ENCODE results near the gene EDC4. TPM values are rescaled to one million over a fixed set of nuclear protein-coding genes. Genes with fewer than 3 reads are reported as not detected.

Gene EDC4
- total and polyA plus RNA-seq, 2 experiments from 2014 or later: 39.6 to 98.5 TPM

DNA sequence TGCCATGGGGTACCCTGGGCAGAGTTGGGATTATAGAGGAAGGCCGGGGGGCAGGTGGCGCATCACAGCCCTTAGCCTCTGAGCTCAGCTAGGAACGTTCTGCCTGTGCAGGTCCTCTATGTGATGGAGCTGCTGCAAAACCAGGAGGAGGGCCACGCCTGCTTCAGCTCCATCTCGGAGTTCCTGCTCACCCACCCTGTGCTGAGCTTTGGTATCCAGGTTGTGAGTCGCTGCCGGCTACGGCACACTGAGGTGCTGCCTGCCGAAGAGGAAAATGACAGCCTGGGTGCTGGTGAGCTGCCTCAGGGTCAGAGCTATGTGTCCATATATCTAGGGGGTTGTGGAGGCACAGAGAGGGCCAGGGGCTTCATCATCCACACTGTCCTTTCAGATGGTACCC lies 6.0 kb downstream of the EDC4 start (continued):
- TF ChIP-seq EZH2 (IDR thresholded peaks at IDR 0.05; ENCODE audit: low read depth, unreplicated experiment) (no peak), STAT1 (IDR thresholded peaks at IDR 0.05; ENCODE audit: unreplicated experiment) (no peak)

DNA sequence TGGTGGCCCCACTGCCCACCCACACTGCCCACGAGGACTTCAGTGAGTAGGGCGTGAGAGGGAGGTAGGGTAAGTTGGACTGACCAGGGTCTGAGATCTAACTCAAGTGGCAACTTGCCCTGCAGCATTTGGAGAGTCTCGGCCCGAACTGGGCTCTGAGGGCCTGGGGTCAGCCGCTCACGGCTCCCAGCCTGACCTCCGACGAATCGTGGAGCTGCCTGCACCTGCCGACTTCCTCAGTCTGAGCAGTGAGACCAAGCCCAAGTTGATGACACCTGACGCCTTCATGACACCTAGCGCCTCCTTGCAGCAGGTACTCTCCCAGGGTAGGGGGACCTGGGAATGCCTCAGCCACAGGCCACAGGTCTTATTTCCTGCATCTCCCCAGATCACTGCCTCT lies 6.6 kb downstream of the EDC4 start:
- H3K27ac Mint-ChIP-seq: no peak overlapping the region
- H3K9me3 Mint-ChIP-seq: no peaks in the 10 kb centered on the region; the same call in 2 of the 3 replicates
- H3K27me3 ChIP-seq (ENCODE audit: insufficient read depth): no peaks in the 10 kb centered on the region
- H4K20me1 ChIP-seq (replicated peaks; ENCODE audit: insufficient read depth): peaks cover 4% of the 10 kb centered on the region
- H3K36me3 Mint-ChIP-seq (ENCODE audit: low read depth): peaks cover 64% of the 10 kb centered on the region
- peaks cover 3% of the 10 kb centered on the region for H3K4me1 Mint-ChIP-seq
- H3K4me3 Mint-ChIP-seq: no peak overlapping the region
- no peak overlapping the region for H3K27ac ChIP-seq (ENCODE audit: low read depth)
- peaks cover 6% of the 10 kb centered on the region for H3K4me1 ChIP-seq (ENCODE audit: insufficient read depth)
- peaks cover 11% of the 10 kb centered on the region; the same call in 1 of the 2 replicates for H3F3A ChIP-seq (replicated peaks; ENCODE audit: low read depth)
- no peak for ATAC-seq
- no peak overlapping the region for H3K4me3 ChIP-seq
- H3K36me3 ChIP-seq (ENCODE audit: insufficient read depth): peaks cover 25% of the 10 kb centered on the region; the same call in 1 of the 2 replicates
- no peaks in the 10 kb centered on the region for H3K9me2 ChIP-seq (ENCODE audit: insufficient read depth)
- no peak overlapping the region for H2AFZ ChIP-seq
- TF ChIP-seq, protein P1, sequence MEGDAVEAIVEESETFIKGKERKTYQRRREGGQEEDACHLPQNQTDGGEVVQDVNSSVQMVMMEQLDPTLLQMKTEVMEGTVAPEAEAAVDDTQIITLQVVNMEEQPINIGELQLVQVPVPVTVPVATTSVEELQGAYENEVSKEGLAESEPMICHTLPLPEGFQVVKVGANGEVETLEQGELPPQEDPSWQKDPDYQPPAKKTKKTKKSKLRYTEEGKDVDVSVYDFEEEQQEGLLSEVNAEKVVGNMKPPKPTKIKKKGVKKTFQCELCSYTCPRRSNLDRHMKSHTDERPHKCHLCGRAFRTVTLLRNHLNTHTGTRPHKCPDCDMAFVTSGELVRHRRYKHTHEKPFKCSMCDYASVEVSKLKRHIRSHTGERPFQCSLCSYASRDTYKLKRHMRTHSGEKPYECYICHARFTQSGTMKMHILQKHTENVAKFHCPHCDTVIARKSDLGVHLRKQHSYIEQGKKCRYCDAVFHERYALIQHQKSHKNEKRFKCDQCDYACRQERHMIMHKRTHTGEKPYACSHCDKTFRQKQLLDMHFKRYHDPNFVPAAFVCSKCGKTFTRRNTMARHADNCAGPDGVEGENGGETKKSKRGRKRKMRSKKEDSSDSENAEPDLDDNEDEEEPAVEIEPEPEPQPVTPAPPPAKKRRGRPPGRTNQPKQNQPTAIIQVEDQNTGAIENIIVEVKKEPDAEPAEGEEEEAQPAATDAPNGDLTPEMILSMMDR (conservative IDR thresholded peaks at IDR 0.05; ENCODE audit: low read depth in 2 of 2): peak in 1 of 2 experiments; percentile 17; a peak in 2 of 4 replicates
- TF ChIP-seq, protein P2, sequence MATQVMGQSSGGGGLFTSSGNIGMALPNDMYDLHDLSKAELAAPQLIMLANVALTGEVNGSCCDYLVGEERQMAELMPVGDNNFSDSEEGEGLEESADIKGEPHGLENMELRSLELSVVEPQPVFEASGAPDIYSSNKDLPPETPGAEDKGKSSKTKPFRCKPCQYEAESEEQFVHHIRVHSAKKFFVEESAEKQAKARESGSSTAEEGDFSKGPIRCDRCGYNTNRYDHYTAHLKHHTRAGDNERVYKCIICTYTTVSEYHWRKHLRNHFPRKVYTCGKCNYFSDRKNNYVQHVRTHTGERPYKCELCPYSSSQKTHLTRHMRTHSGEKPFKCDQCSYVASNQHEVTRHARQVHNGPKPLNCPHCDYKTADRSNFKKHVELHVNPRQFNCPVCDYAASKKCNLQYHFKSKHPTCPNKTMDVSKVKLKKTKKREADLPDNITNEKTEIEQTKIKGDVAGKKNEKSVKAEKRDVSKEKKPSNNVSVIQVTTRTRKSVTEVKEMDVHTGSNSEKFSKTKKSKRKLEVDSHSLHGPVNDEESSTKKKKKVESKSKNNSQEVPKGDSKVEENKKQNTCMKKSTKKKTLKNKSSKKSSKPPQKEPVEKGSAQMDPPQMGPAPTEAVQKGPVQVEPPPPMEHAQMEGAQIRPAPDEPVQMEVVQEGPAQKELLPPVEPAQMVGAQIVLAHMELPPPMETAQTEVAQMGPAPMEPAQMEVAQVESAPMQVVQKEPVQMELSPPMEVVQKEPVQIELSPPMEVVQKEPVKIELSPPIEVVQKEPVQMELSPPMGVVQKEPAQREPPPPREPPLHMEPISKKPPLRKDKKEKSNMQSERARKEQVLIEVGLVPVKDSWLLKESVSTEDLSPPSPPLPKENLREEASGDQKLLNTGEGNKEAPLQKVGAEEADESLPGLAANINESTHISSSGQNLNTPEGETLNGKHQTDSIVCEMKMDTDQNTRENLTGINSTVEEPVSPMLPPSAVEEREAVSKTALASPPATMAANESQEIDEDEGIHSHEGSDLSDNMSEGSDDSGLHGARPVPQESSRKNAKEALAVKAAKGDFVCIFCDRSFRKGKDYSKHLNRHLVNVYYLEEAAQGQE (IDR thresholded peaks at IDR 0.05; ENCODE audit: unreplicated experiment): no peak
- TF ChIP-seq EZH2phosphoT487 (IDR thresholded peaks at IDR 0.05; ENCODE audit: unreplicated experiment) (no peak), NANOG (IDR thresholded peaks at IDR 0.05; ENCODE audit: borderline replicate concordance) (no peak)
- peaks cover 13% of the 10 kb centered on the region for H3K27me3 Mint-ChIP-seq (ENCODE audit: insufficient read depth, low read depth, poor library complexity)
- no peak overlapping the region for H3K4me2 ChIP-seq
- no peak for DNase-seq (ENCODE audit: low spot score)
- H3K79me2 ChIP-seq (replicated peaks; ENCODE audit: insufficient read depth): peaks cover 13% of the 10 kb centered on the region

DNA sequence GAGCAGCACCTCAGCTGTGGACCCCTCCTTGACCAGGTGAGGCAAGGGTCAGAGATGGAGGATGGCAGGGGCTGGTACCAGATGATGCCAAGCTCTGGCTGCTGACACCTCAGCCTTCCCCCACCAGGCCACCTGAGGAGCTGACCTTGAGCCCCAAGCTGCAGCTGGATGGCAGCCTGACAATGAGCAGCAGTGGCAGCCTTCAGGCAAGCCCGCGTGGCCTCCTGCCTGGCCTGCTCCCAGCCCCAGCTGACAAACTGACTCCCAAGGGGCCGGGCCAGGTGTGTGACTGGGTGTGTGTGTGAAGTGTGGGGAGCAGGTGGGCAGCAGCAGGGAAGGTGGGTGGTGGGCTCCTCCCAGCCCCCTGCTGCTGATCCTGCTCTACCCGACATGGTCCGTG lies 7.1 kb downstream of the EDC4 start:
- Mint-ChIP-seq H3K4me3 (no peak overlapping the region; the same call in 2 of the 3 replicates), H3K36me3 (ENCODE audit: low read depth) (peaks cover 65% of the 10 kb centered on the region), H3K4me1 (peaks cover 6% of the 10 kb centered on the region), H3K27ac (no peak overlapping the region), H3K9me3 (no peaks in the 10 kb centered on the region; the same call in 2 of the 3 replicates), H3K27me3 (ENCODE audit: insufficient read depth, low read depth, poor library complexity) (peaks cover 17% of the 10 kb centered on the region)
- no peaks in the 10 kb centered on the region; the same call in 1 of the 2 replicates for H4K20me1 ChIP-seq (replicated peaks; ENCODE audit: insufficient read depth)
- TF ChIP-seq JUNB (IDR thresholded peaks at IDR 0.05; ENCODE audit: unreplicated experiment) (no peak), ZNF114 (CRISPR knock-in tag; IDR thresholded peaks at IDR 0.05) (no peak), NANOG (IDR thresholded peaks at IDR 0.05; ENCODE audit: borderline replicate concordance) (no peak), ZNF331 (CRISPR knock-in tag; IDR thresholded peaks at IDR 0.05; ENCODE audit: low read depth) (no peak), EZH2phosphoT487 (IDR thresholded peaks at IDR 0.05; ENCODE audit: unreplicated experiment) (no peak)
- TF ChIP-seq, protein P1 (conservative IDR thresholded peaks at IDR 0.05; ENCODE audit: low read depth in 2 of 2): no peak
- TF ChIP-seq, protein P2 (IDR thresholded peaks at IDR 0.05; ENCODE audit: unreplicated experiment): no peak
- H3K4me2 ChIP-seq: no peak overlapping the region
- no peak for DNase-seq (ENCODE audit: low spot score)
- no peaks in the 10 kb centered on the region for H3K9me2 ChIP-seq (ENCODE audit: insufficient read depth)
- H3K4me1 ChIP-seq (ENCODE audit: insufficient read depth): peaks cover 9% of the 10 kb centered on the region
- no peak overlapping the region for H3K4me3 ChIP-seq
- H3F3A ChIP-seq (replicated peaks; ENCODE audit: low read depth): peaks cover 14% of the 10 kb centered on the region; the same call in 1 of the 2 replicates
- peaks cover 8% of the 10 kb centered on the region for H3K79me2 ChIP-seq (replicated peaks; ENCODE audit: insufficient read depth)
- H3K27me3 ChIP-seq (ENCODE audit: insufficient read depth): no peaks in the 10 kb centered on the region
- no peak overlapping the region for H2AFZ ChIP-seq
- peaks cover 25% of the 10 kb centered on the region; the same call in 1 of the 2 replicates for H3K36me3 ChIP-seq (ENCODE audit: insufficient read depth)
- ATAC-seq: no peak
- no peak overlapping the region for H3K27ac ChIP-seq (ENCODE audit: low read depth)

Measured in GM23338 (cell line).